ENCODE measurements around the gene POLR1E.

- TF ChIP-seq GATA3 (IDR thresholded peaks at IDR 0.05; ENCODE audit: low read depth, low read length), result no peak
- no peak for TF ChIP-seq GATA2 (IDR thresholded peaks at IDR 0.05; ENCODE audit: low read depth, low read length)
These were observed 39.9 kb upstream of the POLR1E start for GRCh38 chr9:37445832-37446231.
